A673 (cell line): ENCODE measurements around the gene KCNJ4. TPM values are rescaled to one million over a fixed set of nuclear protein-coding genes. Genes with fewer than 3 reads are reported as not detected.

Experiments used
- BruUV-seq: library from RNA; stranded (reverse); fragments of 400-500 nt; replicated peaks from 2 replicates; lab custom pipeline; 2021; lab: Mats Ljungman, UMichigan
- CTCF ChIA-PET: fragments of 300-600 bp; sonication (Branson Sonifier 250); formaldehyde crosslinking; loops from one replicate; lab custom pipeline; 2022; ENCODE audit warnings: antibody characterized with exemption; lab: Charles Lee
- POLR2A ChIA-PET: fragments of 300-600 bp; sonication (Branson Sonifier 250); formaldehyde crosslinking; loops from one replicate; lab custom pipeline; 2022; ENCODE audit warnings: antibody characterized with exemption; ENCODE audit not compliant: low non-redundant PET; lab: Charles Lee
- DNase-seq: peaks from one replicate; pipeline ENCODE4 v3.0.0-alpha.2; 2015; ENCODE audit warnings: low spot score
- H3K27ac ChIP-seq: fragments of 200-600 bp; sonication (generic); 2 replicates; pipeline ENCODE4 v1.5.1; 2016; ENCODE audit warnings: mixed run types, low read depth, mild to moderate bottlenecking, mixed read lengths, antibody characterized with exemption, low read length; ENCODE audit not compliant: poor library complexity, severe bottlenecking
- H3K27me3 ChIP-seq: fragments of 200-600 bp; sonication (generic); replicated peaks from 2 replicates; pipeline ENCODE4 v1.6.1; 2017; ENCODE audit warnings: mixed run types, low read depth, mild to moderate bottlenecking, mixed read lengths, antibody characterized with exemption, low read length; ENCODE audit not compliant: insufficient read depth, poor library complexity
- H3K36me3 ChIP-seq: fragments of 200-600 bp; sonication (generic); 2 replicates; pipeline ENCODE4 v1.6.1; 2016; ENCODE audit warnings: mixed run types, mild to moderate bottlenecking, mixed read lengths, antibody characterized with exemption, low read length; ENCODE audit not compliant: insufficient read depth, poor library complexity, severe bottlenecking
- H3K4me1 ChIP-seq: fragments of 200-600 bp; sonication (generic); 2 replicates; pipeline ENCODE4 v1.6.1; 2017; ENCODE audit warnings: mixed run types, mild to moderate bottlenecking, mixed read lengths, antibody characterized with exemption, low read length; ENCODE audit not compliant: insufficient read depth, poor library complexity, severe bottlenecking
- H3K4me3 ChIP-seq: fragments of 200-600 bp; sonication (generic); 2 replicates; pipeline ENCODE4 v1.5.1; 2016; ENCODE audit warnings: low read depth, mixed run types, mild to moderate bottlenecking, mixed read lengths, low read length; ENCODE audit not compliant: poor library complexity, severe bottlenecking
- H3K9me3 ChIP-seq: fragments of 200-600 bp; sonication (generic); 2 replicates; pipeline ENCODE4 v1.6.1; 2016; ENCODE audit warnings: mixed run types, low read depth, mild to moderate bottlenecking, mixed read lengths, antibody characterized with exemption, low read length; ENCODE audit not compliant: poor library complexity, severe bottlenecking
- EZH2 ChIP-seq: fragments of 200-600 bp; sonication (generic); IDR thresholded peaks from 2 replicates; pipeline ENCODE4 v1.6.1; 2017; ENCODE audit warnings: borderline replicate concordance, low read depth, mild to moderate bottlenecking, mixed read lengths, antibody characterized with exemption, low read length; ENCODE audit not compliant: poor library complexity, severe bottlenecking
- intact Hi-C: fragments of 100-400 bp; cut with micrococcal nuclease; formaldehyde crosslinking; loops from one replicate; pipeline ENCODE4 v1.10.0; 2022; ENCODE audit not compliant: unreplicated experiment
- total RNA-seq: library from RNA; stranded (reverse); gene quantifications from 2 replicates; pipeline ENCODE4 v1.2.3, GENCODE V29; 2021
- TF ChIP-seq, protein P1 (sequence below): fragments of 300-800, 200-600 bp; sonication (generic); conservative IDR thresholded peaks from 2 replicates; pipeline ENCODE4 v1.5.1; 2017; ENCODE audit warnings: low read depth, mild to moderate bottlenecking, antibody characterized with exemption, low read length, moderate library complexity, mixed read lengths

The KCNJ4 gene
- total RNA-seq, 1 experiment from 2014 or later, result 1.0 TPM

DNA sequence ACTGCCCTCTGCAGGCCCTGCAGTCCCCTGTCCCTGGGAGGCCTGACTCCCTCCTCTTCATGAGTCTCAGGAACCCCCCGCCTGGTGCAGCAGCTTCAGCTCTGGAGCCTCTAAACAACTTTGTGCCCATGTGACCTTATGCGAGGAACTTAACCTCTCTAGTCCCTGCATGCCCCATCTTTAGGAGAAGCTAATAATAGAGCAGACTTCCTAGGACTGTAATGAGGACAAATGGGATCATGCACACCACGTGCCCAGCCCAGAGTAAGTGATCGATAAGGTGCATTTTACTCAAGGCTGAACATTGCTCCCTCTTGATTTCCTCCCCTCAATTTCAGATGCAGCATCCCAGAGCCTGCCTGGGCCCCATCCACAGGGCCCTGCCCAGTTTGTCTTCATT lies 19.0 kb downstream of the KCNJ4 start:
- no peaks in the 10 kb centered on the region for H3K4me1 ChIP-seq
- BruUV-seq, result no TSS peak
- no peak overlapping the region for H3K4me3 ChIP-seq
- CTCF ChIA-PET, result no interaction called here
- POLR2A ChIA-PET, result no interaction called here
- intact Hi-C loops, result no loop called here
- H3K27me3 ChIP-seq, result no peaks in the 10 kb centered on the region
- no peak for DNase-seq
- H3K36me3 ChIP-seq, result no peaks in the 10 kb centered on the region
- TF ChIP-seq EZH2, result no peak
- TF ChIP-seq, protein P1, sequence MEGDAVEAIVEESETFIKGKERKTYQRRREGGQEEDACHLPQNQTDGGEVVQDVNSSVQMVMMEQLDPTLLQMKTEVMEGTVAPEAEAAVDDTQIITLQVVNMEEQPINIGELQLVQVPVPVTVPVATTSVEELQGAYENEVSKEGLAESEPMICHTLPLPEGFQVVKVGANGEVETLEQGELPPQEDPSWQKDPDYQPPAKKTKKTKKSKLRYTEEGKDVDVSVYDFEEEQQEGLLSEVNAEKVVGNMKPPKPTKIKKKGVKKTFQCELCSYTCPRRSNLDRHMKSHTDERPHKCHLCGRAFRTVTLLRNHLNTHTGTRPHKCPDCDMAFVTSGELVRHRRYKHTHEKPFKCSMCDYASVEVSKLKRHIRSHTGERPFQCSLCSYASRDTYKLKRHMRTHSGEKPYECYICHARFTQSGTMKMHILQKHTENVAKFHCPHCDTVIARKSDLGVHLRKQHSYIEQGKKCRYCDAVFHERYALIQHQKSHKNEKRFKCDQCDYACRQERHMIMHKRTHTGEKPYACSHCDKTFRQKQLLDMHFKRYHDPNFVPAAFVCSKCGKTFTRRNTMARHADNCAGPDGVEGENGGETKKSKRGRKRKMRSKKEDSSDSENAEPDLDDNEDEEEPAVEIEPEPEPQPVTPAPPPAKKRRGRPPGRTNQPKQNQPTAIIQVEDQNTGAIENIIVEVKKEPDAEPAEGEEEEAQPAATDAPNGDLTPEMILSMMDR, result no peak
- no peaks in the 10 kb centered on the region for H3K9me3 ChIP-seq
- no peak overlapping the region for H3K27ac ChIP-seq

DNA sequence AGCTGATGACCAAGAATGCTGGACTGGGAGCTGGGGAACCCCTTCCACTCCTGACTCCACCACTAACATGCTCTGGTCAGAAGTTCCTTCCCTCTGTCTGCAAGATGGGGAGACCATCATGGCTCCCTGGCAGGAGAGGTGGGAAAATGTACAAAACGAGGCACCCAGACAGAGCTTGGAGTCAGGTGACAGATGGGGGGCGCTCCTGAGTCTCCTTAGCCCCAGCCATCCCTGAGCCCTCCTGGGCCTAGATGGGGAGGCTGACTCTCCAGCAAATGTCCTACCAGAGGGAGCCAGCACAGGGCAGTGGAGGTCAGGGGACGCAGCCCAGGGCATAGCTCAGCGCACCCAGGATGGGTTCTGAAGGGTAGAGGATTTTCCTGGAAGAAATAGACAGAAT lies 20.0 kb downstream of the KCNJ4 start:
- no peak for DNase-seq

DNA sequence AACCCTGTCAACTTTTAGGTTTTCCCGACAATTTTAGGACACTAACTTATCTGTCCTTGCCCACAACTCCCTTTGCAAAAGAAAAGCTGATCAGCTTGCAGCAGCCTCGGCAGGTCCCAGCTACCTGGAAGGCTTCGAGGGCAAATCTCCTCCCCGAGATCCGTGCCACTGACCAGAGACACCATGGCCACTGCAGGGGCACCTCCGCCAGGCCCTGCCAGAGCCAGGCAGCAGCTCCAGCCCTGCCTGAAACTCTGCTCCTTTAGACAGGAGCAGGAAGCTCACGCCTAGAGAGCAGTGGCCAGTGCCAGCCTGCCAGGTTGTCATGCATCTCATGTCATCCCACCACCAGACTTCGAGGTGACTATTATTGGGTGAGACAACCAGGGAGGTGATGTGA lies 21.1 kb downstream of the KCNJ4 start:
- Histone ChIP-seq H3K4me3 (no peak overlapping the region), H3K36me3 (no peaks in the 10 kb centered on the region), H3K9me3 (no peaks in the 10 kb centered on the region), H3K4me1 (no peaks in the 10 kb centered on the region), H3K27me3 (no peaks in the 10 kb centered on the region), H3K27ac (no peak overlapping the region)
- no TSS peak for BruUV-seq
- ChIA-PET POLR2A (no interaction called here), CTCF (no interaction called here)
- intact Hi-C loops, result no loop called here
- no peak for TF ChIP-seq EZH2
- TF ChIP-seq, protein P1, result no peak
- no peak for DNase-seq

More for the DNA sequence above, 20.0 kb downstream of the KCNJ4 start:
- no peak for TF ChIP-seq EZH2
- TF ChIP-seq, protein P1, result peak; percentile 38; the same call in 1 of the 2 replicates
- no peaks in the 10 kb centered on the region for H3K4me1 ChIP-seq
- BruUV-seq, result no TSS peak
- no peaks in the 10 kb centered on the region for H3K36me3 ChIP-seq
- H3K27me3 ChIP-seq, result no peaks in the 10 kb centered on the region
- intact Hi-C loops, result no loop called here
- POLR2A ChIA-PET, result no interaction called here
- no peak overlapping the region for H3K27ac ChIP-seq
- no peak overlapping the region for H3K4me3 ChIP-seq
- CTCF ChIA-PET, result interaction anchor here (0.6 kb wide), 1 partner anchor 98 kb away, joined by 4 read pairs; no protein-coding TSS in a partner anchor
- no peaks in the 10 kb centered on the region for H3K9me3 ChIP-seq
